Osteoblast (primary cell): ENCODE results near the gene KCNJ10. TPM values are rescaled to one million over a fixed set of nuclear protein-coding genes. Genes with fewer than 3 reads are reported as not detected.

Source experiments
- DNase-seq: peaks from one replicate; pipeline ENCODE4 v3.0.0; 2011; ENCODE audit warnings: low spot score, mixed read lengths; ENCODE audit not compliant: insufficient read length; ENCODE audit errors: missing footprints
- H2AFZ ChIP-seq: 2 replicates; pipeline ENCODE4 v1.6.0; 2011; ENCODE audit warnings: mild to moderate bottlenecking, low read length
- H3K27ac ChIP-seq: 2 replicates; pipeline ENCODE4 v1.5.1; 2011; ENCODE audit warnings: mild to moderate bottlenecking, low read depth, low read length, moderate library complexity
- H3K27me3 ChIP-seq: 2 replicates; pipeline ENCODE4 v1.6.0; 2012; ENCODE audit warnings: mild to moderate bottlenecking, control low read depth, inconsistent platforms, low read length, moderate library complexity; ENCODE audit not compliant: insufficient read depth
- H3K36me3 ChIP-seq: 2 replicates; pipeline ENCODE4 v1.5.1; 2011; ENCODE audit warnings: mild to moderate bottlenecking, low read length, control low read depth, moderate library complexity; ENCODE audit not compliant: insufficient read depth
- H3K4me1 ChIP-seq: 2 replicates; pipeline ENCODE4 v1.5.1; 2011; ENCODE audit warnings: mild to moderate bottlenecking, low read length, control low read depth, moderate library complexity; ENCODE audit not compliant: insufficient read depth
- H3K4me2 ChIP-seq: 2 replicates; pipeline ENCODE4 v1.6.0; 2011; ENCODE audit warnings: mild to moderate bottlenecking, low read length; ENCODE audit not compliant: insufficient read depth
- H3K4me3 ChIP-seq: fragments of 200-600 bp; sonication (generic); 3 replicates; pipeline ENCODE4 v1.5.1; 2012; ENCODE audit warnings: mild to moderate bottlenecking, low read length, inconsistent platforms; ENCODE audit not compliant: insufficient read depth
- H3K79me2 ChIP-seq: 2 replicates; pipeline ENCODE4 v1.6.0; 2012; ENCODE audit warnings: mild to moderate bottlenecking, low read length, control low read depth, inconsistent platforms; ENCODE audit not compliant: insufficient read depth
- H3K9me3 ChIP-seq: 2 replicates; pipeline ENCODE4 v1.5.1; 2011; ENCODE audit warnings: low read depth, low read length, control low read depth
- H4K20me1 ChIP-seq: 2 replicates; pipeline ENCODE4 v1.6.0; 2012; ENCODE audit warnings: mild to moderate bottlenecking, low read length, control low read depth; ENCODE audit not compliant: insufficient read depth
- total RNA-seq: library from RNA; depleted of rRNA; stranded (reverse); fragments of >200 nt; gene quantifications from 2 replicates; pipeline ENCODE4 v1.2.3, GENCODE V29; 2012
- TF ChIP-seq, protein P1 (sequence below): IDR thresholded peaks from 2 replicates; pipeline ENCODE4 v1.5.1; 2011; ENCODE audit warnings: mild to moderate bottlenecking, low read depth, low read length, moderate library complexity; ENCODE audit errors: extremely low read depth

The KCNJ10 gene
- total RNA-seq, 1 donor: not detected

DNA sequence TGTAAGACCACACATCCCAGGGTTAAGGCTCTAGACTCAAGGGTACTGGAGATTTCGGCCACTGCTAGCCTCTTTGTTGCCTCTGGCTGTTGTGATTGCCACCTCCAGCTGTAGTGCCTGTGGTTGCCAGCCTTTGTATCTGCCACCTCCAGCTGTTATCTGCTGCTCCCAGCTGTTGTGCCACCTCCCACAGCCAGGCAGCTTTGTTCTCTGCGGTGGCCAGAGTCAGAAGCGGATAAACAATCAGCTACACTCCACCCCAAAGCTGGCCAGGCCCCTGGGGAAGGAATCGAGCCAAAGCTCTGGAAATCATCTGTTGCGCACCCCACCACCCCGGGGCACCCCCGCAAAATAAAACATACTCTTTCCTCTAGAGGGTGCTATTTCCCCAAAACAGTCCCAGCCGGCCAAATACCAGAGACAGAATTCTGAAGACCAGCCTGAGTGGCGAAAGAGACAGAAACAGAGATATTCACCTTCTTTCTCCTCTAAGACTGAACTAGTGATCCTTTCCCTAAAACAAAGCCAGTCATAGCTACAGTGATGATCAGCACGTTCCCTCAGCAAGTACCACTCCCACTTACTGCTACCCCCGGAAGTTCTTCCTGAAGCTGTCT is 23.4 kb downstream of the KCNJ10 start:
- Histone ChIP-seq H3K4me3 (peak overlapping the region; percentile 27), H2AFZ (peak overlapping the region; percentile 18), H4K20me1 (no peaks in the 10 kb centered on the region), H3K4me2 (peak overlapping the region; percentile 69), H3K27me3 (peaks cover 21% of the 10 kb centered on the region), H3K4me1 (peaks cover 7% of the 10 kb centered on the region), H3K27ac (no peak overlapping the region), H3K79me2 (no peaks in the 10 kb centered on the region), H3K9me3 (no peaks in the 10 kb centered on the region), H3K36me3 (no peaks in the 10 kb centered on the region)
- DNase-seq: peak; percentile 89
- TF ChIP-seq, protein P1, sequence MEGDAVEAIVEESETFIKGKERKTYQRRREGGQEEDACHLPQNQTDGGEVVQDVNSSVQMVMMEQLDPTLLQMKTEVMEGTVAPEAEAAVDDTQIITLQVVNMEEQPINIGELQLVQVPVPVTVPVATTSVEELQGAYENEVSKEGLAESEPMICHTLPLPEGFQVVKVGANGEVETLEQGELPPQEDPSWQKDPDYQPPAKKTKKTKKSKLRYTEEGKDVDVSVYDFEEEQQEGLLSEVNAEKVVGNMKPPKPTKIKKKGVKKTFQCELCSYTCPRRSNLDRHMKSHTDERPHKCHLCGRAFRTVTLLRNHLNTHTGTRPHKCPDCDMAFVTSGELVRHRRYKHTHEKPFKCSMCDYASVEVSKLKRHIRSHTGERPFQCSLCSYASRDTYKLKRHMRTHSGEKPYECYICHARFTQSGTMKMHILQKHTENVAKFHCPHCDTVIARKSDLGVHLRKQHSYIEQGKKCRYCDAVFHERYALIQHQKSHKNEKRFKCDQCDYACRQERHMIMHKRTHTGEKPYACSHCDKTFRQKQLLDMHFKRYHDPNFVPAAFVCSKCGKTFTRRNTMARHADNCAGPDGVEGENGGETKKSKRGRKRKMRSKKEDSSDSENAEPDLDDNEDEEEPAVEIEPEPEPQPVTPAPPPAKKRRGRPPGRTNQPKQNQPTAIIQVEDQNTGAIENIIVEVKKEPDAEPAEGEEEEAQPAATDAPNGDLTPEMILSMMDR: peak; percentile 76

DNA sequence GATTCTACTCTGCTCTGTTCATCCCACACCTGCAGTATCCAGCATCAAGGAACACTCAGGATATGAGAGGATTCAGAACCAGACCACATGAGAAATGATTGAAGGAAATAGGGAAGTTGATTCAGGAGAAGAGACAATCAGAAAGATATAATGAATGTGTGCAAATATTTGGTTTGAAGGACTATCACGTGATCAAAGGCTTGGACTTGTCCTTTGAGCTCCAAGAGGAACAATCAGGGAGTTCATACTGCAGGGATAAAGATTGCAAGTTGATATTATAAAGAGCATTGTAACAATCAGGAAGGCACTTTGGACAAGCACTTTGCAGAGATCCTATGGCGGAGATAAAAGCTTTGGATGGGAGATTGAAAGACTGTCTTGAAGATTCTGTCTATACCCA is 24.3 kb downstream of the KCNJ10 start:
- Histone ChIP-seq H2AFZ (no peak overlapping the region), H3K4me3 (no peak overlapping the region), H3K9me3 (no peaks in the 10 kb centered on the region), H3K27me3 (peaks cover 16% of the 10 kb centered on the region), H3K4me2 (no peak overlapping the region), H3K4me1 (peaks cover 7% of the 10 kb centered on the region), H4K20me1 (no peaks in the 10 kb centered on the region), H3K79me2 (no peaks in the 10 kb centered on the region), H3K36me3 (no peaks in the 10 kb centered on the region), H3K27ac (no peak overlapping the region)
- TF ChIP-seq, protein P1: no peak
- no peak for DNase-seq

DNA sequence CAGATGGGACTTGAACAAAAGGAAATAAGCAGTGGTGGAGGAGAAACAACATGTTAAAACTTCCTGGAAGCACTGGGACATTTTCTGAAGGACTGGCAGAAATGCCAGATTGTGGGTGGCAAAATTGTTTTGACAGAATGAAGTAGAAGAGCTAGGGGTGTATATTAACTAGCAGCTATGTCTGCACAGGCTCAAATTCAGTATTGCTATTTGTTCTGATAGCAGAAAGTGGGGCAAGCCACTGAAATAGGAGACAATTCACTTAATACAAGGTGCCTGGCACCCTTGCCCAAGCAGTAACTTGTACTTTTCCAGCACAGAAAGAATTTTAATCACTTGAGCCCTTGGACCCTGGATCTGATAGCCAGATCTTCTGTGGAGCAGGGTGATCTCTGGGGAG is 26.4 kb downstream of the KCNJ10 start:
- peaks cover 7% of the 10 kb centered on the region for H3K4me1 ChIP-seq
- H4K20me1 ChIP-seq: no peaks in the 10 kb centered on the region
- H3K27ac ChIP-seq: no peak overlapping the region
- H3K79me2 ChIP-seq: no peaks in the 10 kb centered on the region
- no peak overlapping the region for H3K4me3 ChIP-seq
- H3K4me2 ChIP-seq: no peak overlapping the region
- no peak for DNase-seq
- no peak overlapping the region for H2AFZ ChIP-seq
- peaks cover 20% of the 10 kb centered on the region for H3K27me3 ChIP-seq
- H3K36me3 ChIP-seq: no peaks in the 10 kb centered on the region
- H3K9me3 ChIP-seq: no peaks in the 10 kb centered on the region
- TF ChIP-seq, protein P1: no peak

DNA sequence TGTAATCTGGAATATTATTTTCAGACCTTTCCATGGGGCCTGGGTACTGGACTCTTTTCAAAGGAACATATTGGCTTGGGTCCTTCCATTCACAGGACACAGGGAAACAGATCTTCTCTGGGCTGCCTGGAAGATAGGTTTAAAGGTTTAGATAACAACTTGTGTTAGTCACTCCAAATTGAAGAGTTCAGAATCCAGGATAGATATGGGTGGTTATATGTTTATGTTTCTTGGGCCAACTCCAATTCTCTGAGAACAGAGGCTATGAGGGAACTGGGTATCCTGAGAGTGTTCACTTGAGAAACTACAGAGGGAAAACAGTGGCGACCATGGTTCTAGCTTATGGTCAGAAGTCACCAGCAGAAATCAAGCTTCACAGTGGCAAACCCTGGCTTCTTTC is 29.5 kb downstream of the KCNJ10 start:
- Histone ChIP-seq H3K4me2 (no peak overlapping the region), H3K4me3 (no peak overlapping the region), H3K36me3 (no peaks in the 10 kb centered on the region), H3K9me3 (no peaks in the 10 kb centered on the region), H3K79me2 (no peaks in the 10 kb centered on the region), H3K27me3 (peaks cover 8% of the 10 kb centered on the region), H4K20me1 (no peaks in the 10 kb centered on the region), H2AFZ (no peak overlapping the region), H3K4me1 (no peaks in the 10 kb centered on the region), H3K27ac (no peak overlapping the region)
- no peak for DNase-seq
- TF ChIP-seq, protein P1: no peak
